BLaER1 (cell line): ENCODE measurements around the gene UBQLN3.

Experiments
- H3K27ac ChIP-seq: shearing (Covaris generic); formaldehyde crosslinking; 2 replicates; pipeline ENCODE4 v1.8.1; 2022
- H3K27me3 ChIP-seq: shearing (Covaris generic); formaldehyde crosslinking; 2 replicates; pipeline ENCODE4 v1.8.1; 2022
- H3K36me3 ChIP-seq: shearing (Covaris generic); formaldehyde crosslinking; 2 replicates; pipeline ENCODE4 v1.8.1; 2022
- H3K4me1 ChIP-seq: shearing (Covaris generic); formaldehyde crosslinking; 2 replicates; pipeline ENCODE4 v1.8.1; 2022
- H3K4me2 ChIP-seq: shearing (Covaris generic); formaldehyde crosslinking; 2 replicates; pipeline ENCODE4 v1.8.1; 2022
- H3K4me3 ChIP-seq: shearing (Covaris generic); formaldehyde crosslinking; 2 replicates; pipeline ENCODE4 v1.8.1; 2022
- H3K9ac ChIP-seq: shearing (Covaris generic); formaldehyde crosslinking; 2 replicates; pipeline ENCODE4 v1.8.1; 2022
- H3K9me3 ChIP-seq: shearing (Covaris generic); formaldehyde crosslinking; 2 replicates; pipeline ENCODE4 v1.8.1; 2022
- H4K20me1 ChIP-seq: shearing (Covaris generic); formaldehyde crosslinking; 2 replicates; pipeline ENCODE4 v1.8.1; 2022
- Cebpa-rat ChIP-seq: shearing (Covaris generic); IDR thresholded peaks from 2 replicates; pipeline ENCODE4 v1.8.1; 2022

UBQLN3 gene

DNA sequence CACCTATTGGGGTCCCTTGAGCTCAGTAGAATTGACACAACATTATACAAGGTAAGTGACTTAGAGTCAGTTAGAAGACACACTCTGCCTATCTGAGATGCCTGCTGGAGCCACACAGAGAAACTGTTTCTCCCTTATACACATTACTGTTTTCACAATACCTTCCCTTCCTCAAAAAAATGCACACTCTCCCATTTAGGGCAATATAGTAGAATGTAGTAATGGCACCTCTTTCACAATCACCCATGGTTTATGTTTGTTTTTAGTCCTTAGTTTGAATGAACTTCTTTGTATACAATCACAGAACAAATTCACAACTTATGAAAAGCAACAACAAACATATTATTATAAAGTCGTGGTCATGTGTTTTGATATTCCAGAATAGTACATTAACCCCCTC is 24.3 kb upstream of the UBQLN3 start:
- no peak for TF ChIP-seq Cebpa-rat
- Histone ChIP-seq H3K27ac (no peak overlapping the region), H4K20me1 (no peaks in the 10 kb centered on the region), H3K4me1 (peaks cover 17% of the 10 kb centered on the region), H3K36me3 (no peaks in the 10 kb centered on the region), H3K27me3 (no peaks in the 10 kb centered on the region), H3K4me3 (no peak overlapping the region), H3K9ac (no peak overlapping the region), H3K9me3 (0 out of 2 replicates have a peak, but pooled peaks cover 3% of the 10 kb centered on the region), H3K4me2 (no peak overlapping the region)

DNA sequence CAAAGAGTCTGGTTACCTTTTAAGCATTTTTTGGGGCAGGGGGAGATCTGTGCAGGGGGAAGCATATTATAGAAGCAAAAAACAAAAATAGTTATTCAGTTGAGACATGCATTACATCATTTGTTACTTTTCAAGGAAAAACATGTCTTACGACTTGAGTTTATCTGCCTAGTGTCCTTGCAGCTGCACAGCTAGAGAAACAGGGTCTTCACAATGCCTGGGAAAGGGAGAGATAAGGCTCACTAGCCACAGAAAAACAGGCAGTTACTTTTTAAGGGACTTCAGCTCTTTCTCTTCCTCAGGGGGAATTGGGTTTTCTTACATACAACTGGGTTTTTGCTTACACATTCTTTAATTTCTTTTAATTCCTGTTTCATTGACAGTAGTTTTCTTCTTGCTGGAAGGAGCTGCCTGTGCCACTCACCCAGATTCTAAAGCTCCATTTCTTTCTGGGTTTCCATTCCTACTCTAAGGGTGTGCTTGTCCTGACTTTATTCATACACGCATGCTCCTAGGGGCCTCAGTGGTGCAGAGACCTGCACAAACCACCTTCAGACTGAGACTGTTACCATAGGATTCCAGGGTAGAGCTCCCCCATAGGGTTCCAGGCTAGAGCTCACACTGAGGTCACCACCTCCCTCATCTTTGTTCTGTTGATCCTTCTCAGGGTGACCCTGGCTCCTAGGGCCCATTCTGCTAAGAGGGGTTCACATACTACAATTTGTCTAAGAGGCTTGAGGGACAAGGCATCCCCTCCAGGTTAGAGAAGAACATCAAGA is 21.5 kb upstream of the UBQLN3 start:
- no peak for TF ChIP-seq Cebpa-rat
- Histone ChIP-seq H3K27ac (no peak overlapping the region), H3K4me2 (no peak overlapping the region), H3K36me3 (no peaks in the 10 kb centered on the region), H3K9ac (no peak overlapping the region), H3K9me3 (no peaks in the 10 kb centered on the region), H3K4me3 (no peak overlapping the region), H3K4me1 (peaks cover 33% of the 10 kb centered on the region), H4K20me1 (no peaks in the 10 kb centered on the region), H3K27me3 (no peaks in the 10 kb centered on the region)

DNA sequence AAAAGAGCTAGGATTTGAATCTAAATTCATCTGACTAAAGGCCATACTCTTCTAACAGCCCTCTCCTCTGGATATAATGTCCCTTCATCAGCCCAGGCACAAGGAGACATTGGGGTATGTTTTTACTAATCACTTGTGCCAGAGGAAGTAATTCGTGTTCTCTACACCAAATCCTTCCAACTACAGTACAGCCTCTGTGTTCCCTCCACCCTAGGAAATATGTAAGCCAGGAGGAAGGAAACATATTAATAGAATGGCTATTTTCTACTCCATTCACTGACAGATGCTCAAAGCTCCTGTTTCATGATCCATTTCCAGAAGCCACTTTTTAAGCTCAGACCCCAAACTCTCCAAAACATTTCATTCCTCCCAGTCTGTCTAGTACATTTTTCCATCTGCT is 18.7 kb upstream of the UBQLN3 start:
- Histone ChIP-seq H3K9me3 (no peaks in the 10 kb centered on the region), H3K9ac (peak overlapping the region; percentile 11; the same call in 1 of the 2 replicates), H3K4me3 (no peak overlapping the region), H3K36me3 (no peaks in the 10 kb centered on the region), H3K27ac (peak overlapping the region; percentile 66; the same call in 1 of the 2 replicates), H3K4me1 (peaks cover 33% of the 10 kb centered on the region), H4K20me1 (no peaks in the 10 kb centered on the region), H3K27me3 (no peaks in the 10 kb centered on the region), H3K4me2 (peak overlapping the region; percentile 76)
- TF ChIP-seq Cebpa-rat = no peak

DNA sequence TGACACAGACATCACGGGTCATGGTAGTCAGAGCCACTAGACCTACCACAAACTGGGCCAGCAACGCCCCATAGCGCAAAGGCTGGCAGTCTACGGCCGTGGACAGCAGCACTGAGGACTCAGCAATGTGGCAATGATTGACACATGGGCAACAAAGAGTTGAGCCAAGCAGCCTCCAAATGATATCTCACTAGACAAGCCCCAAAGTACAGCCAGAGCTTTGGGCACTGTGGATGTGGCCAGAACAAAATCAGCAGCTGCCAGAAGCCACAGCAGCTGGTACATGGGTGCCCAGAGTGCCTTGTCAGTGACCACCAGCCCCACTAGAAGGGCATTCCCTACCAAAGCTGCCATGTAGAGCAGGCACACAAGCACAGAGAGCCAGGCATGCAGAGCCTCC is 18.0 kb upstream of the UBQLN3 start:
- H3K27ac ChIP-seq = peak overlapping the region; percentile 66
- no peaks in the 10 kb centered on the region for H3K27me3 ChIP-seq
- H3K9ac ChIP-seq = no peak overlapping the region
- no peaks in the 10 kb centered on the region for H3K36me3 ChIP-seq
- H3K4me2 ChIP-seq = peak overlapping the region; percentile 76
- peaks cover 33% of the 10 kb centered on the region for H3K4me1 ChIP-seq
- TF ChIP-seq Cebpa-rat = no peak
- no peak overlapping the region for H3K4me3 ChIP-seq
- H4K20me1 ChIP-seq = no peaks in the 10 kb centered on the region
- H3K9me3 ChIP-seq = no peaks in the 10 kb centered on the region

DNA sequence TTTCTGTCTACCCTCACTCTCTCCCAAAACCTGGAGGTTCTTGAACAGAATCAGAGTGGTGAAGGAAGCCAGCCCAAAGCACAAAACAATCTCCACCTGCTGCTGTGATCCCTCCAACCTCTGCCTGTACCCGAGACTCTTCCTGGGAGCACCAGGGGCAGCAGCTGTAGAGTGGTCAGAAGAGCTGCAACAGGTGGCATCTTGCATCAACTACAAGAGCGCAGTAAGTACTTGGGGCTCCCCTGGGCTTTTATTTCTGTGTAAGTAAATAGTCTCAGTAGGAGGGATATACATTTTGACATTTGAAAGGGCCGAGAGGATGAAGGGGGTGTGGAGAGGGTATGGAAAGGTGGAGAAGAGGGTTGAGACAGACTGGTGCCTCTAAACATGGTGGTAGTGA is 15.0 kb upstream of the UBQLN3 start:
- no peak for TF ChIP-seq Cebpa-rat
- Histone ChIP-seq H3K27ac (no peak overlapping the region), H3K4me1 (peaks cover 23% of the 10 kb centered on the region), H3K4me2 (no peak overlapping the region), H3K27me3 (no peaks in the 10 kb centered on the region), H3K9me3 (no peaks in the 10 kb centered on the region), H3K9ac (no peak overlapping the region), H4K20me1 (no peaks in the 10 kb centered on the region), H3K36me3 (no peaks in the 10 kb centered on the region), H3K4me3 (no peak overlapping the region)

DNA sequence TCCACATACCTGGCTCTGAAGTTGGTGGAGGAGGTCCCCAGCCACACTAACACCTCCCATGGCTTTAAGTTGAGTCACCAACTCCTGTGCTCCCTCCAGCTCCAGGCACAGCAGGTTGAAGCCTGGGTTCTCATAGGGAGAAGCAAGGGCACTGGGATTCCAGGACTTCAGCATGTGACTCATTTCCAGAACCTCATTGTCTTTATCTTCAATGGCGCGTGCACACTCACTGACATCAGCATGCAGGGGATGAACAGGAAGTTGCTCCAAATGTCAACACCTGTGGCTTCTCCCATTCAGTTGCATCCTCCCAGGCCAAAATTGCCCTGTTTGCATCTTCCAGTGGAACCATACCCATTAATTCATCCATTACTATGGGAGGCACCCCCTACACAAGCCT is 12.6 kb upstream of the UBQLN3 start:
- Histone ChIP-seq H3K36me3 (no peaks in the 10 kb centered on the region), H3K4me2 (no peak overlapping the region), H3K9me3 (no peaks in the 10 kb centered on the region), H3K4me3 (no peak overlapping the region), H3K27me3 (no peaks in the 10 kb centered on the region), H3K9ac (no peak overlapping the region), H4K20me1 (no peaks in the 10 kb centered on the region), H3K4me1 (no peaks in the 10 kb centered on the region), H3K27ac (no peak overlapping the region)
- no peak for TF ChIP-seq Cebpa-rat

DNA sequence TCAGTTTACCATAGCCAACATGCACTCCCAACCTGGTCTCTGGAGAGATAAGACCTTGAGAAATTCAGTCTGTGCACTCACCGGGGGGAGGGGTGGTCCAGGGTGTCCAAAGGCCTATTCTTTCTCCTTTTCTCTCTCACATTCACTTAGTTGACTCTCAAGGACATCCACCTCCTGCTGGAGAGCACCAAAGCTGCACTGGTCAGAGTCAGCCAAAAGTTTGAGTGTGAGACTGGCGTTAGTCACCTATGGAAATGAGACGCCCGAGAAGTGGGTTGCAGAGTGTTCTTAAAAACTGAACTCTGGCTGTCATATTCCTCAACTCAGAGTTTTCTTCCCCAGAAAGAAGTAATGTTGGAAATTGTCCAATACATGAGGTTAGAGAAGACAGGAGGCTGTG is 11.8 kb upstream of the UBQLN3 start:
- no peaks in the 10 kb centered on the region for H3K4me1 ChIP-seq
- no peak overlapping the region for H3K27ac ChIP-seq
- no peak overlapping the region for H3K4me3 ChIP-seq
- TF ChIP-seq Cebpa-rat = no peak
- no peak overlapping the region for H3K9ac ChIP-seq
- no peaks in the 10 kb centered on the region for H4K20me1 ChIP-seq
- no peak overlapping the region for H3K4me2 ChIP-seq
- H3K27me3 ChIP-seq = no peaks in the 10 kb centered on the region
- no peaks in the 10 kb centered on the region for H3K9me3 ChIP-seq
- H3K36me3 ChIP-seq = no peaks in the 10 kb centered on the region

DNA sequence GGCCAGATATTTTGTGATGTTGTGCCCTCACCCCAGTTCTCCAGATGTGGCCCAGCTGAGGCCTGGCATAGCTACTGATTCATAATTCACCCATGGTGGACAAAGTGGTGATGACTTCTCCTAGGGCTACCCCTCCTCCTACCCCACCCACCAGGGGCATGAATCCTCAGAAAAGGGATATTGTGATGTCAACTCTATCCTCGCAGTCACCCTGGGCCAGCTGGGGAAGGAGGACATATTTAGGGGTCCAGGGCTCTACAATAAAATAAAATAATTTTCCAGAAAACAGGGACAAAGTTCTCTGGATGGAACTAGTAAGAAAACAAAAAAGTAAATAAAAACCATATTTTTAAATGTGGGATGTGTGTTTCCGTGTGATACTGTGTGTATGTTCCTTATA is 6.8 kb upstream of the UBQLN3 start, which contains the start of gene UBQLNL:
Gene UBQLNL (minus strand): TSS at position 101 of the 400 bp plus-strand sequence. CDS start 258 bp downstream, outside the sequence.
- Histone ChIP-seq H3K27ac (no peak within 1 kb of the TSS), H3K4me3 (no peak within 1 kb of the TSS), H3K9ac (no peak within 1 kb of the TSS), H3K4me2 (no peak within 1 kb of the TSS), H3K4me1 (no peaks in the 10 kb centered on the region), H3K36me3 (no peaks in the 10 kb centered on the region), H3K27me3 (no peaks in the 10 kb centered on the region), H3K9me3 (no peaks in the 10 kb centered on the region), H4K20me1 (no peaks in the 10 kb centered on the region)
- TF ChIP-seq Cebpa-rat = no peak

DNA sequence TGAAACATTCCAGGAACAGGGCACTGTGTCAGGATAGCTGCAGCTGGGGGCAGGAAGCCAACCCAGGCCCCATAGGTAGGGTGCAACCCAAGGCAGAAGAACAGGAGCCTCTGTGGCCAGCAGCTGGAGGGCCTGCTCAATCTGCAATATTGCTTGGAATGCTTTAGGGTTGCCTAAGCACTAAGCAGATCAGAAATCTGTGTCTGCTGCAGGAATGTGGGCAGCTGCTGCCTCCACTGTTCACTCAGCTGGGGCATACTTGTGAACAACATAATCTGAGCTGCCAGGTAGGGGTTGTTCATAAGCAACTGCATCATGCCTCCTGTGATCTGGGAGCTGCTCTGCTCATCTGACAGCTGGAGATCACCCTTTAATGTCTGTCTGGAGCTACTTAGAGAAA is 5.1 kb upstream of the UBQLN3 start:
- no peaks in the 10 kb centered on the region for H4K20me1 ChIP-seq
- H3K27ac ChIP-seq = no peak overlapping the region
- H3K4me3 ChIP-seq = no peak overlapping the region

DNA sequence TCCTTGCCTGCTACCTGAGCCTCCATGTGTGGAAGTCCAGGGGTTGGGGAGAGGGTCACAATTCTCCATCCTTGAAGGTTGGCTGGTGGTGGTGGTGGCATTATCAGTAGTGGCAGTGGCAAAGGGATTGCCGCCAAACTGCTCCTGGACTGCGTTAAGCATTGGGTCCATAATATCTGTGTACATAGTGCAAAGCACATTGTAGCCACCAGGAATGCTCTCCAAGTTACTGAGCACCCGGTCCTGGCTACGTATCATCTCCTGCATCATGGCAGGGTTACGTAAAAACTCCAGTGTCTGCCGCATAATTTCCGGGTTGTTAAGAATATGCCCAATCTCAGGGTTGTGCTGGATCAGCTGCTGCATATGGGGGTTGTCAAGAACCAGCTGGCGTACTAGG is 1.2 kb downstream of the UBQLN3 start:
- no peaks in the 10 kb centered on the region for H4K20me1 ChIP-seq
- H3K27me3 ChIP-seq = no peaks in the 10 kb centered on the region
- H3K9me3 ChIP-seq = no peaks in the 10 kb centered on the region
- no peak overlapping the region for H3K4me3 ChIP-seq
- no peak overlapping the region for H3K27ac ChIP-seq
- no peaks in the 10 kb centered on the region for H3K4me1 ChIP-seq
- no peaks in the 10 kb centered on the region for H3K36me3 ChIP-seq
- H3K9ac ChIP-seq = no peak overlapping the region
- no peak overlapping the region for H3K4me2 ChIP-seq
- no peak for TF ChIP-seq Cebpa-rat

More for the DNA sequence above, 5.1 kb upstream of the UBQLN3 start:
- Histone ChIP-seq H3K4me1 (no peaks in the 10 kb centered on the region), H3K9me3 (no peaks in the 10 kb centered on the region), H3K9ac (no peak overlapping the region), H3K27me3 (no peaks in the 10 kb centered on the region), H3K36me3 (no peaks in the 10 kb centered on the region), H3K4me2 (no peak overlapping the region)
- no peak for TF ChIP-seq Cebpa-rat

DNA sequence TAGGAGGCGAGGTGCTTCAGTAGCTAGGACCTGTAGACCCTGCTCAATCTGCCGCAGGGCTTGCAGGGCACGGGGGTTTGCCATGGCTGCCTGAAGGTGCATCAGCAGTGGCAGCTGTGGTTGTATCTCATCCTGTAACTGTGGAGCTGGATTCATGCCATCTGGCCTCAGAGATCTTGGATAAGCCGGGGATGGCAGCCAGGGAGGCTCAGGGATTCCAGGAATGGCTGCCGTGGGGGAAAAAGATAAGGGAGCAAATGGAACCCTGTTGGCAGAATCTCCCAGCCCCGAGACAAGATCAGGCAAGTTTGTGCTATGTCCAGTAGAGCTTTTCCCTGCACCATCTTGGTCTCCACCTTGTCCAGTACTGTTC is 1.8 kb downstream of the UBQLN3 start:
- Histone ChIP-seq H3K9ac (no peak overlapping the region), H3K27ac (no peak overlapping the region), H3K27me3 (no peaks in the 10 kb centered on the region), H3K4me3 (no peak overlapping the region), H3K36me3 (no peaks in the 10 kb centered on the region), H4K20me1 (no peaks in the 10 kb centered on the region), H3K4me1 (no peaks in the 10 kb centered on the region), H3K9me3 (no peaks in the 10 kb centered on the region), H3K4me2 (no peak overlapping the region)
- TF ChIP-seq Cebpa-rat = no peak
